Omental fat pad (tissue), 4 donors: ENCODE measurements around the gene PMS1. TPM values are rescaled to one million over a fixed set of nuclear protein-coding genes. Genes with fewer than 3 reads are reported as not detected.
"Not testable (repeated sequence)": the region's sequence is repeated elsewhere in the genome, so short reads cannot be mapped to it uniquely, and the experiment has no call there.

ENCODE experiments used
- ATAC-seq: fragments of 150-250 bp; one replicate; pipeline ENCODE4 v1.9.1; 2016; ENCODE audit warnings: mild to moderate bottlenecking, moderate library complexity; ENCODE audit not compliant: low FRiP score
- DNase-seq: peaks from one replicate; pipeline ENCODE4 v3.0.0-alpha.2; 2019; ENCODE audit warnings: low spot score
- total RNA-seq, 4 donors: library from RNA; depleted of rRNA; stranded (reverse); fragments of >200 nt; gene quantifications; one replicate each; pipeline ENCODE4 v1.1.0, GENCODE V29; 2016
- TF ChIP-seq, protein P1 (sequence below), 3 donors: fragments of 450-650 bp; IDR thresholded peaks; one replicate each; pipeline ENCODE4 v1.5.1; 2016 to 2017; ENCODE audit warnings: antibody characterized with exemption in 3 of 3, mild to moderate bottlenecking in 3 of 3, moderate library complexity in 2 of 3

The PMS1 gene
- total RNA-seq, 4 donors from 2014 or later = 16.8 to 29.8 (median 19.5) TPM

GRCh38 chr2:189830510-189830909, 46.3 kb downstream of the PMS1 start:
- DNase-seq = no peak
- ATAC-seq = no peak
- TF ChIP-seq, protein P1, sequence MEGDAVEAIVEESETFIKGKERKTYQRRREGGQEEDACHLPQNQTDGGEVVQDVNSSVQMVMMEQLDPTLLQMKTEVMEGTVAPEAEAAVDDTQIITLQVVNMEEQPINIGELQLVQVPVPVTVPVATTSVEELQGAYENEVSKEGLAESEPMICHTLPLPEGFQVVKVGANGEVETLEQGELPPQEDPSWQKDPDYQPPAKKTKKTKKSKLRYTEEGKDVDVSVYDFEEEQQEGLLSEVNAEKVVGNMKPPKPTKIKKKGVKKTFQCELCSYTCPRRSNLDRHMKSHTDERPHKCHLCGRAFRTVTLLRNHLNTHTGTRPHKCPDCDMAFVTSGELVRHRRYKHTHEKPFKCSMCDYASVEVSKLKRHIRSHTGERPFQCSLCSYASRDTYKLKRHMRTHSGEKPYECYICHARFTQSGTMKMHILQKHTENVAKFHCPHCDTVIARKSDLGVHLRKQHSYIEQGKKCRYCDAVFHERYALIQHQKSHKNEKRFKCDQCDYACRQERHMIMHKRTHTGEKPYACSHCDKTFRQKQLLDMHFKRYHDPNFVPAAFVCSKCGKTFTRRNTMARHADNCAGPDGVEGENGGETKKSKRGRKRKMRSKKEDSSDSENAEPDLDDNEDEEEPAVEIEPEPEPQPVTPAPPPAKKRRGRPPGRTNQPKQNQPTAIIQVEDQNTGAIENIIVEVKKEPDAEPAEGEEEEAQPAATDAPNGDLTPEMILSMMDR (IDR thresholded peaks at IDR 0.05) = no peak

DNA sequence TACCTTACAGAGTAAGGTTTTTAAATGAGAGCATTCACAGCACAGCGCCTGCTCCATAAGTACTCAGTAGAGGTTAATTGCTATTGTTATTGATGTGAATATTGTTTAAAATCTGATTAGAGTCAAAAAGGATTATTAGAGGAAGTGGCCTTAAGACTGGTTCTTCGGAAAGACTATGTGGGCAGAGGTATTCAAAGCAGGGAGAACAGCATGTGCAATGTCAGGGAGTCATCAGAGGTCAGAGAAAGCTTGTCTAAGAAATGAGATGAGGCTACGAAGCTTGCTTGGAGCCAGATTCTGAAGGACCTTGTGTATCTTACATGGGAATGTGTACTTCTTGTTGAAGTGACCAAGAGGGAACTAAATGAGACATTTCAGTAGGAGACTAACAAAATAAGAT, 49.8 kb downstream of the PMS1 start:
- TF ChIP-seq, protein P1 (IDR thresholded peaks at IDR 0.05) = no peak
- DNase-seq = no peak
- ATAC-seq = no peak

DNA sequence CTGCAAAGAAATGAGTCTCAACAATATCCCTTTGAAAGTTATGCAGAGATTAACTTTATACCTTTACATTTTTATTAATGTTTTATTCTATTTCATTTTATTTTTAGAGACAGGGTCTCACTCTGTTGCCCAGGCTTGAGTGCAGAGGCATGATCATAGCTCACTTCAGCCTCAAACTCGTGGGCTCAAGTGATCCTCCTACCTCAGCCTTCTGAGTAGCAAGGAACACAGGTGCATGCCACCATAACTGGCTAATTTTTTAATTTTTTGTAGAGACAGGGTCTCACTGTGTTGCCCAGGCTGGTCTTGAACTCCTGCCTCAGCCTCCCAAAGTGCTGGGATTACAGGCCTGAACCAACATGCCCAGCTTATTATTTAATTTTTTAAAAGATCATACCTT, 50.4 kb downstream of the PMS1 start:
- ATAC-seq, DNase-seq: not testable (repeated sequence)

DNA sequence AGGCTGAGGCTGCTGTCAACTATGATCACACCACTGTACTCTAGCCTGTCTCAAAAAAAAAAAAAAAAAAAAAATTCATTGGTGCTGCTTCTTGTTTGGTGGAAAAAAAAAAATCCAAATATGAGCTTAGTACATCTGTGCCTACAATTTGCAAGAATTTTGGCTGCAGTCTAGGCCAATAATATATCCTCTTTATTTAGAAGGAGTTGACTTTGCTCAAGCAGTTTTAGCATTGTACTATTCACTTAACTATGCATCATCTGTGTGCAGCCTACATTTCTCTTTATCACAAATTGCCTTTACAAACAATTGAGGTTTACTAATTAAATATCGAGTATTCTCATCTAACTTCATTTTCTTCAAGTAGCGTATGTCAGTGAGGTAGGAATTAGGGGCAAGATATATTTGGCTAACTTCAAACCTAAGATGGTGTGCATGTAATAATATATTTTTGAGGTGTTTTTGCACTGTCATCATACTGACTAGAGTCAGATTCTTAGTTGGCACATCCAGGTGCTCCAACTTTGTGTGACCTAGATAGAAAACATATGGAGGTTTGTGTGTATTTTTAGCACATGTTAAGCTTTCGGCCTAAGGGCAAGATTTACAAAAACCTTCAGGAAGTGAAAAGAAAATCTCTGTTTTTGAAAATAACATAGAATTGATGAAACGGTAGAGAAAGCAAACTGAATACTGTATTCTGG, 51.8 kb downstream of the PMS1 start:
- TF ChIP-seq, protein P1 (IDR thresholded peaks at IDR 0.05) = no peak
- ATAC-seq (no peak), DNase-seq (no peak)

DNA sequence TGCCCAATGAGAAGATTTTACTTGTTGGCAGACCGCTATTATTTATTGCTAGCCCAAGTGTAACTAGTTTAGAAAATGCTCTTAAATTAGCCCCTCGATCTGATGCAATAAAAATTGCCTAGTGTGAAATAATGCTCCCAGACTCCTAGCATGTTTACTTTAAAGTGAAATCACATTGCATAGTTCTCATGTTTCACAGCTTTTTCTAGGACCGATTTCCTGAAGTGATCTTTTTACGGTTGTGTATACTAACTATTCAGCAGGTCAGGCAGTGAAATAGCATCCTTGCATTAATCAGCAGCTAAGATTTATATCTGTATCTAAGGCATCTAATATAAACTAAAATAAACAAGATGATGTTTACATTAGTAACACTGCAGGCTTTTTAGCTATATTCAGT, 52.4 kb downstream of the PMS1 start:
- TF ChIP-seq, protein P1 (IDR thresholded peaks at IDR 0.05) = no peak
- ATAC-seq (no peak), DNase-seq (no peak)

- TF ChIP-seq, protein P1 (IDR thresholded peaks at IDR 0.05) = no peak
- DNase-seq (no peak), ATAC-seq (no peak)
Measured at GRCh38 chr2:189837326-189837725, 53.1 kb downstream of the PMS1 start.

GRCh38 chr2:189841019-189841418, 56.8 kb downstream of the PMS1 start:
- TF ChIP-seq, protein P1 (IDR thresholded peaks at IDR 0.05) = no peak
- no peak for DNase-seq
- ATAC-seq = no peak
